Mammary epithelial cell (primary cell): Measurements from ENCODE around the gene BRINP3.

Experiments
- EZH2 ChIP-seq: IDR thresholded peaks from 2 replicates; pipeline ENCODE4 v1.6.1; 2012; ENCODE audit warnings: low read length, inconsistent platforms, borderline replicate concordance
- TF ChIP-seq, protein P1 (sequence below), 2 donors: IDR thresholded peaks in 1 of 2; conservative IDR thresholded peaks in 1 of 2; 2 replicates each; pipeline ENCODE4 v1.5.1; 2011 to 2012; ENCODE audit warnings: inconsistent platforms in 2 of 2, low read length in 2 of 2, mild to moderate bottlenecking in 2 of 2, control low read depth in 1 of 2, low read depth in 1 of 2; ENCODE audit not compliant: insufficient read depth in 1 of 2; ENCODE audit errors: extremely low read depth in 1 of 2

GRCh38 chr1:190176776-190177175 is 300.9 kb downstream of the BRINP3 start:
- TF ChIP-seq, protein P1, sequence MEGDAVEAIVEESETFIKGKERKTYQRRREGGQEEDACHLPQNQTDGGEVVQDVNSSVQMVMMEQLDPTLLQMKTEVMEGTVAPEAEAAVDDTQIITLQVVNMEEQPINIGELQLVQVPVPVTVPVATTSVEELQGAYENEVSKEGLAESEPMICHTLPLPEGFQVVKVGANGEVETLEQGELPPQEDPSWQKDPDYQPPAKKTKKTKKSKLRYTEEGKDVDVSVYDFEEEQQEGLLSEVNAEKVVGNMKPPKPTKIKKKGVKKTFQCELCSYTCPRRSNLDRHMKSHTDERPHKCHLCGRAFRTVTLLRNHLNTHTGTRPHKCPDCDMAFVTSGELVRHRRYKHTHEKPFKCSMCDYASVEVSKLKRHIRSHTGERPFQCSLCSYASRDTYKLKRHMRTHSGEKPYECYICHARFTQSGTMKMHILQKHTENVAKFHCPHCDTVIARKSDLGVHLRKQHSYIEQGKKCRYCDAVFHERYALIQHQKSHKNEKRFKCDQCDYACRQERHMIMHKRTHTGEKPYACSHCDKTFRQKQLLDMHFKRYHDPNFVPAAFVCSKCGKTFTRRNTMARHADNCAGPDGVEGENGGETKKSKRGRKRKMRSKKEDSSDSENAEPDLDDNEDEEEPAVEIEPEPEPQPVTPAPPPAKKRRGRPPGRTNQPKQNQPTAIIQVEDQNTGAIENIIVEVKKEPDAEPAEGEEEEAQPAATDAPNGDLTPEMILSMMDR (conservative IDR thresholded peaks at IDR 0.05 in 1 of 2, IDR thresholded peaks at IDR 0.05 in 1 of 2; ENCODE audit: extremely low read depth in 1 of 2, insufficient read depth in 1 of 2, low read depth in 1 of 2, low read length in 2 of 2) = no peak
- no peak for TF ChIP-seq EZH2
